HL-60 (cell line): Measurements from ENCODE around the gene TMEM87B.

Source experiments
- POLR2AphosphoS5 ChIP-seq: IDR thresholded peaks from 2 replicates; pipeline ENCODE4 v1.6.1; 2012; ENCODE audit warnings: low read depth
- REST ChIP-seq: IDR thresholded peaks from 2 replicates; pipeline ENCODE4 v1.6.1; 2012; ENCODE audit warnings: low read depth; ENCODE audit not compliant: insufficient replicate concordance
- SPI1 ChIP-seq: IDR thresholded peaks from 2 replicates; pipeline ENCODE4 v1.6.1; 2012; ENCODE audit warnings: low read depth, mild to moderate bottlenecking, borderline replicate concordance
- TF ChIP-seq, protein P1 (sequence below): IDR thresholded peaks from one replicate; pipeline ENCODE4 v1.5.1; 2011; ENCODE audit warnings: low read length, control low read depth, inconsistent platforms; ENCODE audit not compliant: insufficient read depth

GRCh38 chr2:112129060-112129459 lies 74.0 kb downstream of the TMEM87B start:
- TF ChIP-seq, protein P1, sequence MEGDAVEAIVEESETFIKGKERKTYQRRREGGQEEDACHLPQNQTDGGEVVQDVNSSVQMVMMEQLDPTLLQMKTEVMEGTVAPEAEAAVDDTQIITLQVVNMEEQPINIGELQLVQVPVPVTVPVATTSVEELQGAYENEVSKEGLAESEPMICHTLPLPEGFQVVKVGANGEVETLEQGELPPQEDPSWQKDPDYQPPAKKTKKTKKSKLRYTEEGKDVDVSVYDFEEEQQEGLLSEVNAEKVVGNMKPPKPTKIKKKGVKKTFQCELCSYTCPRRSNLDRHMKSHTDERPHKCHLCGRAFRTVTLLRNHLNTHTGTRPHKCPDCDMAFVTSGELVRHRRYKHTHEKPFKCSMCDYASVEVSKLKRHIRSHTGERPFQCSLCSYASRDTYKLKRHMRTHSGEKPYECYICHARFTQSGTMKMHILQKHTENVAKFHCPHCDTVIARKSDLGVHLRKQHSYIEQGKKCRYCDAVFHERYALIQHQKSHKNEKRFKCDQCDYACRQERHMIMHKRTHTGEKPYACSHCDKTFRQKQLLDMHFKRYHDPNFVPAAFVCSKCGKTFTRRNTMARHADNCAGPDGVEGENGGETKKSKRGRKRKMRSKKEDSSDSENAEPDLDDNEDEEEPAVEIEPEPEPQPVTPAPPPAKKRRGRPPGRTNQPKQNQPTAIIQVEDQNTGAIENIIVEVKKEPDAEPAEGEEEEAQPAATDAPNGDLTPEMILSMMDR = no peak
- TF ChIP-seq POLR2AphosphoS5 (no peak), SPI1 (no peak), REST (no peak)
